Renal cortex interstitium (tissue), 11 donors: ENCODE data around the gene HAO1. TPM values are rescaled to one million over a fixed set of nuclear protein-coding genes. Genes with fewer than 3 reads are reported as not detected.

Experiments used
- DNase-seq, 11 donors: peaks; one replicate each; pipeline ENCODE4 v3.0.0-alpha.2; 2013; ENCODE audit warnings: low read depth in 9 of 11, low spot score in 4 of 11; ENCODE audit errors: extremely low read depth in 1 of 11
- polyA plus RNA-seq, 3 donors: library from polyadenylated mRNA; unstranded; fragments of 120-200 nt; gene quantifications; one replicate each; pipeline ENCODE4 v1.2.1, GENCODE V29; 2013; ENCODE audit not compliant: insufficient read length in 3 of 3

The HAO1 gene
- polyA plus RNA-seq, 3 donors = 0.07 TPM; not detected in 2

DNA sequence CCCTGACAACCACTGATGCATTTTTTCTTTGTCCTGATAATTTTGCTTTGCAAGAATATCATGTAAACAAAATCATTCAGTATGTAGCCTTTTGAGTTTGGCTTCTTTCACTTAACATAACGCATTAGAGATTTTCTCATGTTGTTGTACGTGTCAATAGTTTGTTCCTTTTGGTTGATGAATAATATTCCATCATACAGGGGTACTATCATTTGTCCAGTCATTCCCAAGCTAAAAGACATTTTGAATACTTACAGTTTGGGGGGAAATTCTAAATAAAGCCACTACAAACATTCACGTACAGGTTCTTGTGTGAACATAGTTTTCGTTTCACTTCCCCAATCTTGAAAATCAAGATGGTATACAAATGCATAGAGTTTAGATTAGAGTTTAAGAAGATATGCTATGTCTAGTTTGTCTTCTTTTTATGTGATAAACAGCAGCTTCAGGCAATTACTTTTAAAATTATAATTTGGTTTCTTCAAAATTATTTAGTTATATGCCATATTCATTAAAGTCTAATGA lies 5.2 kb downstream of the HAO1 start:
- DNase-seq = no peak

DNA sequence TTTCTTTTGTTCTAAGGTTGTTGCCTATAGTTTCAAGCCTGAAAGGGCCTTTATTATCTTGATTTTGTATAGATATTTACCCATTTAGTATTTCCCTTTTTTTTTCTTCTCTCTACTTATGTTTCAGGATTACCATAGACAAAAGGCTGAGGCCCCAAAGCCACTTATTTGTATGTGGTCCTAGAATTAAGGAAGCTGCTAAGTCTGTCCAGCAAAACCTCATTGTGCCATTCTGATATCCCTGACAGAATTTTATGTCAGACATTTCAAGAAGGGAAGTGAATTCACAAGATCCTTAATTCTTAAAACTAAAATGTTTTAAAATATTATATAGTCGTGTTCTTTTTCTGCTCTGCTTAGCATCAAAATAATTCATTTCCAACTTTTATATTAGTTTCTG lies 6.9 kb downstream of the HAO1 start:
- no peak for DNase-seq

DNA sequence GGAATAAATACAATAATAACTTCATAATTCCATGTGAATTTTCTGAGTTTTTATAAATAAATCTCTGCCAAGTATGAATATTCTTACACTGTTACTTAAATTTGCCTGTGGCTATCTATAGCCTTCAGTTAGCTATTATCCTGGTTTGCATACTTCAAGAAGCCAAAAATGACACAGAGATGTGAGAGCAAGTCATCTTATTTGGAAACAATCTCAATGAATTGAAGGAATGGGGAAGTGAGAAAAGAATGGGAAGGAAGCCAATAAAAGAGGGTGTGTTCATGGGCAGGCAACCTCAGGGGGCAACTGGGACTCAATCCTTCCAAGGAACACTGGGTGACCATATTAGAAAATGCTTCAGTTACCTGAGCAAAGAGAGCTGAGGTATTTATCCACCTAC lies 9.9 kb downstream of the HAO1 start:
- DNase-seq = no peak

DNA sequence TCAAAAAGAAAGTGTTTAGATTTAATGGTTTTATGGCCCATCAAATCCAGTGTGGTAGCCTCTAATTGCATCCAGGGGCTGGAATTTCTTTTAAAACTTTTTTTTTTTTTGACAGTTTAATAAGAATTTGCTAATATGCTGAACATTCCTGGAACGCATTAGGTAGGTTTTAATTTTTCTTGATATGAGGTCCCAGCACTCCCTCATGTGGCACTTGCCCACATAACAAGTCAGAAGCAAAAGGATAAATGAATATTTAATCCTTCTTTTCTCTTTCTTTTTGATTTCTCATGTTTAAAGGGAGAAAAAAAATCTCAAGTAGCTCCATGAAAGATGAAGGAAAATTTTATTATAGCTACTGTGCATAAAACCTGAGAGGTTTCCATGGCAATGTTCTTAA lies 13.5 kb downstream of the HAO1 start:
- peak in 1 of 11 donors; percentile 15 for DNase-seq

DNA sequence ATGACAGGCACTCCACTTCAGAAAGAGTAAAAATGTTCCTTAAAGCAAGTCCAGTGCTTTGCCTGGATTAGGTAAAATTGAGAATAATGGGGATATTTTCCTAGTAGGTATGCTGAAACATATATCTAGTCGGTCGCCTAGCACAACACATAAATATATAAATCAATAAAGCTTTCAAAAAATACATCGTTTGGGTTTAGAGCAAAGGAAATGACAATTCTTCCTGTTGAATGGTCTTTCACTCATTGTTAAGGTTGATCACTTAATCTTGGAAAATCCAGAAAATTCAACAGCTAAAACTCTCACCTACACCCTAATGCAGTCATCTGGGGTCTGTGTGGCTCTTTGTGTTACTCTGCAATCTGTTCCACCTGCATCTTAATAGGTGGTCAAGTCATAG lies 13.9 kb downstream of the HAO1 start:
- no peak for DNase-seq

DNA sequence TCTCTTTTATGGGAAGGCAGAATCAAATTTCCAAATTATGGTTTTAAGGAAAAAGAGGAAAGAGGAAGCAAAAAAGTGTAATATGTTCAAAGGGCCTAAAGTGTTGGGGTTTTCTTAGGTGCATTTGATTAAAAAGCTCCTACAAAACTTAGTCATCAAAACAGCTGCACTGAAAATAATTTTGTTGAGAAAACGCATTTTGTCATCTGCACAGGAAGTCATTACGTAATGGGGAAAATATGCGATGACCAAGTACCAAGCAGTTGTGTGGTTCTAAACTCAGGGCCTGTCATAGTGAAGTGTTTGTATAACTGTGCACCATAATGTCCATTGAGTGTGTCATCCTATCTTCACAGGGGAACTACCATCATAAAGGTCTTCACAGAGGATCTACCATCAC lies 15.6 kb downstream of the HAO1 start:
- DNase-seq = no peak

DNA sequence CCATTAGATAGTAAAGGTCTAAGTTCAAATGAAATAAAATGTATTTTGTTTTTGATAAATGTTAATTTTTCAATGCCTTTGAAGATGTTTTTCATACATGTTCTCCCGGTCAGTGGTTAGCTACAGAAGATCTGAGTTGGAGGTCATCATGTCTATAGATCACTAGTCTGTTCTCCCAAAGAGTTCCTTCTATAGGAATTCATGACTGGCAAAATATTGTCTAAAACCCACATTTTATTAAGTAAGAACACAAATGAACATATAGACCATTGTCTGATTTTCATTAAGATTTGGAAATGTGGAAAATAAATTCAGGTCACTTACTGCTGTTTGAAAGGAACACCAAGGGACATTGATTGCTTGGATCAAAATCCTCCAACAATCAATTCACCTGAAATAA lies 23.6 kb downstream of the HAO1 start:
- no peak for DNase-seq

DNA sequence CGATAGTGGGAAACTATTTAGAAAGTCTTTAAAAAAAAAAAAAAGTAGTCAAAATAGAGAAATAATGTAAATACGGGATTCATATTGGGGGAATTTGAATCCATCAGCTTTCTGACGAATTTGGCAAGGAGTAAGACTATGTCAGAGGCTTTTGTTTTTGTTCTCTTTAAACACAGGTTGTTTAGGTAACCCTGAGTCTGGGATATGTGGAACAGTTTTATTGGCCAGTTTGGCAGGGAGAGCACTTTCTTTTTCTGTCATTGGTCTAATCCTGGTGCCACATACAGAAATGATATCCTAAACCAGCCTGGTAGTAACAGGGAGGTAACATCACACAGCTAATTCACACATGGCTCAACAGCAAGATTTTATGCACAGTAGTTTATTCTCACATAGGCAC lies 27.7 kb downstream of the HAO1 start:
- DNase-seq = no peak

DNA sequence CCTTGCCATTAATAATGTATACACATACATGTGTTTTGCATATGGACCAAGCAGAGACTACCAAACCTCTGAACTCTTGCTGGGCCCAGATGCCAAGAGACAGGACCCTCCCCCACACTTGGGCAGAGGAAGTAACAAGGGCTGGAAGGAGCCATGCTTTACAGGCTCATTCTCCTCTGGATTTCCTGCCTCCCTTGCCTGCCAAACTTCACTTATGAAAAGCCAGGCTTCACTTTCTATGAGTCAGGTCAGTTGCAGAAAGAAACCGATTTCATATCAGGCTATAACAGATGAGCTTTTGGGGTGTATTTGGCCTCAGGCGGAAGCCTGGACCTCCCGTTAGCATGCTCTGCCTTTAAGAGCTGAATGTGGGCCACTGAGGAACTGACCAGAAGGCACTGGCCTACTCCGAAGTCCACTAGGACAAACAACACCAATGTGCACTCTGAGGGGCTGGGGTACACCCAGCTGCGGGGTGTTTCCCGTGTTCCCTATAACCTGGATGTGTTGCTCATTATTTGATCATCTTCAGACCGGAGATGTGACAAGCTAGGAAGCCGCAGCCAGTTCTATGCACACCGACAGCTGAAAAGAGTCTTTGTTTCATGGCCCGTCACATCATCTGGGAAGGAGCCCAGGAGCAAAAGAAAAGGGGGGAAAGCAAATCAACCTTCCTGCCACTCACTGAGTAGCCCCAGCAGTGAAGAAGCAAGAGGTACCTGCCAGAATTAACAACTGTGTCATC lies 28.5 kb downstream of the HAO1 start:
- no peak for DNase-seq

DNA sequence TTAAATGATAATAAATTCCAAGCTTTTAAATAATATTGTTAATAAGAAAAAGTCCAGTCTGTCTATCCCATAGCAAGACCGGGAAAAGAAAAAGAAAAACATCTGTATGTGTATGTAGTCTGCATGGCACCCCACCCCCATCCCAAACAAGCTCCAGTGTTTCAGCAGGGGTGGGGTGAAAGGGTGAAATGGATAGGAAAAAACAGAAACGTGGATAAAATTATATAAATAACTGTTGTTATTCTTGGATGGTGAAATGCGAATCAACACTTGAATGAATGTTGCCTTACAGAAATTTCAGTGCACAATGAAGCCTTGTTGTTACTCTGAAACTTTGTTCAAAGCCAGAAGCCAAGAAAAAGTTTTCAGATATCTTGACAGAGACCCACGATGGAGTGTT lies 31.4 kb downstream of the HAO1 start:
- peak in 1 of 11 donors; percentile 2 for DNase-seq

DNA sequence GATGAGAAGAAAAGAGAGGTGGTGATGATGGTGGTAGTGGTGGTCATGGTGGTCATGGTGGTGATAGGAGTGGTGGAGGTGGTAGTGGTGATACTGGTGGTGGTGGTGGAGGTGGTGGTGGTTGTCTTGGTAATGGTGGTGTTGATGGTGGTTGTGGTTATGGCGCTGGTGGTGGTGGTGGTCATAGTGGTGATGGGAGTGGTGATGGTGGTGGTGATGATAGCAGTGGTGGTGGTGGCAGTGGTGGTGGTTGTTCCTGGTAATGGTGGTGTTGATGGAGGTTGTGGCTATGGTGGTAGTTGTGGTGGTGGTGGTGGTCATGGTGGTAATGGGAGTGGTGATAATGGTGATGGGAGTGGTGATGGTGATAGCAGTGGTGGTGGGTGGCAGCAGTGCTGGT lies 36.8 kb downstream of the HAO1 start:
- no peak for DNase-seq

DNA sequence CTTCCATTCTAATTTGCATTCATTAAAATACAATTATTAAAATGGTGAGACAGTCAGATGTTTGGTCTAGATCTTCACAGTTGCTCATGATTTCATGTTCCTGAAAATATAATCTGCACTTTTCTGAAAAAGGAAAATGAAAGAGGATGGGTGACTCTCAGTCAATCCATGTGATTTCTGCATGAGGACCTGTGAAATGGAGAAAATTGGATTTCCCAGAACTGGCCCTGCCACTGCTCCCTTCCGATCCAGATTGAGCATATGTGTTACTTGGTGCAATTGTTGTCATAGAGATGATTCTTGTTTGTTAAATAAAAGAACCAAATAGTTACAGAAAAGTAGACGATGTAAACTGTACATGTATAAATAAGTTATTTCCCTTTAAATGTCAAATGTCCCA lies 37.4 kb downstream of the HAO1 start:
- DNase-seq = no peak

DNA sequence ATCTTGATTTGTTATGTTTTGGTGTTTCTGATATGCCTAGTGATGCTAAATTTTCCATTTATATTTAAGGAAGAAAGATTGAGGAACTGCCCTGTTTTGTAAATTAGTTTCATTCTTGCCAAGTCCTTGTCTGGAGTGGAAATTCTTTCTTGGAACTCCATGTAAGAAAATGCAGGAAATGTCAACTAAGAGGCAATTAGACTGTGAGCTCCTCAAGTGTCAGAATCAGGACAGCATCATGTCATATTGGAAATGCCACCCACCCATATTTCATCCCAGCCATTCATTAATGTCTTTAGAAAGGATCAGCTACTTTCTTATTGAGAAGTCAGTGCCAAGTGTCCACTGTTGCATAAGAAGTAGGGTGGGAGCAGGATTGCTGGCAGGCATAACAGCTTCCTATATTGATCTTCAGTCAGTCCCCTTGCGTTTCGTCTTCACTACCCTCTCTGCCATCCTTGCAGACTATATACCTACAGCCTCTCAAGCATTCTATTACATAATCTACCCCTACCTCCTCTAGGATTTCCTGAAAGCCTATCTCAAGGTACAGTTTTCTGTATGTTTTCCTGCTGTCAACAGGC lies 42.4 kb downstream of the HAO1 start:
- no peak for DNase-seq

DNA sequence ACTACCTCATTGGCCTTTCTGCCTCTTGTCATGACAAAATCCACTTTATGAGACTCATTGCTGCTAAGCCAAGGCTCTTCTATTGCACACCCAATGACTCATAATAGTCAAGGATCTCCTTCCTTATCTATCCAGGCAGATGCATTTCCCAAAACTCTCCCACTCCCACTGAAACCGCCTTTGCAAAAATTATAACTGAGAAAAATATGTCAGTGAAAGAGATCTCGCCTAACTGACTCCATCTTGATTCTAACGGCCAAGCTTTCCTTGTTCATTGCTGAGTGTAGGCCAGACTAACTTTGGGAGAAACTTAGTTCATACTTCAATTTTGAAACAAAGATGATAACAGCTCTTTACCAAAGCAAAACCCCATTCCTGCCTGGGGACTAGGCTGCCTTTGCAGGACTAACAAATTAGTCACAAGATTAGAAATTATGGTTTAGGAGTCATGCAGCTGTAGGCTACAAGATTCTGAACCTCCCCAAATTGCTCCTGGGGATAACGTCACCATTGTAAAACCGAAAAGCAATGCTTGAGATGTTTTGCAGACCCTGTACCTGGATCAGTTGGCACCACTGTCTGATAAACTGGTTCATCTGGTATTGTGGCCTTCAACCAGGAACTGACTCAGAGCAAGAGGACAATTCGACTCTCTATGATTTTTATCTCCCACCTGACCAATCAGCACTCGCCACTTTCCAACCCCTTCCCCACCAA lies 47.1 kb downstream of the HAO1 start:
- DNase-seq = no peak

DNA sequence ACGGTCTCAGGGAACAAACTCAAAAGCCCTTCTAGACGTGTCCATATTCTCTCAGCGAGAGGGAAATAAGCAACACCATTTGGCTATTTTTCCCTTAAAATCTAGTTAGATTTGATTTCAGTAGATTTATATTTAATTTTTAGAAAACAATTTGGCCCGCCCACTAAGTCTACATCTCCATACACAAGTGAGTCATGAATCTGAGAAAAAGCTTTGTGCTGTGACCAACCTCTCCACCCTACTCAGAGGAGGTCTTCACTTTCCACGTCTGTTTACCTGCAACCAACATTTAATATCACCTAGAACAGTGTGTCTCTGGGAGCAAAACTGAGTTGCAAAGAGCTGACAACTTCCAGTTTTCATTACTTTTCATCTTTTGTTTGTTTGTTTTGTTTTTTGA lies 48.6 kb downstream of the HAO1 start:
- no peak for DNase-seq

DNA sequence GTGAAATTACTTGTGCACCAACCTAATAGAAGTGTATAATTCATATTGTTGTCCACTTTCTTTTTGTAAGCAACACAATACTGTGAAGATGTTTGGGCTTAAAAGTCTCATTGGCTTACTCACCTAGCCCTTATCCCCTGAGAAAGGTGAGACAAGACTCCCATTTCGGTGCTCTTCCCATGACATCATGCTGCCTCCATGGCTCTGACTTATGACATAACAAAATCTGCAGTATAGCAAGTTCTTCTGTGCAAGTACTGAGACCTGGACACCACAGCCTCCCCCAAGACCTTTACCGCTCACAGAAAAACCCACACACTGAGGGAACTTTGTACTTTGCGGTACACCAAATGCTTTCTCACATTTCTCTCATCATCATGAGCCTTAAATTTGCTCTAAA lies 50.5 kb downstream of the HAO1 start:
- DNase-seq = no peak

DNA sequence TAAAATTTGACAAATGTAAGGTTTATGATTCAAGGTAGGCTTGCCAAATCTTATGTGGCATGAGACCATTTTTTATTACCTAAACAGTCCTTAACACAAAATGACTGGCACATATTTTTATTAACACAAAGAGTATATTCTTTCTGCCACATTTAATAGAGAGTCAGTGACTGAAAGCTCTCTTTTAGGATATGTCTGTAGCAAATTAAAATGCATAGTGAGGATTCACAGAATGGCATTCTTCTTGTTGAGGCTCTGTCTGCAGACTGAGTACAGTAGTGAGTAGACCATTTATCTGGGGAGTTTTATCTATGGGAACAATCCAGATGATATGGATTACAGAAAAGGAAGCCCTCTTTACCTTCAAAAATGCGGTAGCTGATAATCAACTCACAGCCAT lies 56.5 kb downstream of the HAO1 start:
- DNase-seq = no peak

DNA sequence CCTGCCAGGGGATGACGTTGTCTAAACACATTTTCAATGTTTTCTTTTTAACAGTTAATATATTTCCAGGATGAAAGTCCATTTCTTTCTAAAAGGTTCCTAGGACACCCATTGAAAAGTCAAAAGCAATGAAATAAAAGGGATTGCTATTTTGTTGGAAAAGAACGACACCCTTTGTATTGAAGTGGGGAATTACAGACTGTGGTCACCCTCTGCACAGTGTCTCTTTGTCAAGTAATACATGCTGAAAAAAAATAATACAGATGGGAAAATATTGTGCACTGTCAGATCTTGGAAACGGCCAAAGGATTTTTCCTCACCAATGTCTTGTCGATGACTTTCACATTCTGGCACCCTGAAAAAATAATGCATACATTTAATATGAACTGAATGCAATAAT lies 56.9 kb downstream of the HAO1 start:
- no peak for DNase-seq

DNA sequence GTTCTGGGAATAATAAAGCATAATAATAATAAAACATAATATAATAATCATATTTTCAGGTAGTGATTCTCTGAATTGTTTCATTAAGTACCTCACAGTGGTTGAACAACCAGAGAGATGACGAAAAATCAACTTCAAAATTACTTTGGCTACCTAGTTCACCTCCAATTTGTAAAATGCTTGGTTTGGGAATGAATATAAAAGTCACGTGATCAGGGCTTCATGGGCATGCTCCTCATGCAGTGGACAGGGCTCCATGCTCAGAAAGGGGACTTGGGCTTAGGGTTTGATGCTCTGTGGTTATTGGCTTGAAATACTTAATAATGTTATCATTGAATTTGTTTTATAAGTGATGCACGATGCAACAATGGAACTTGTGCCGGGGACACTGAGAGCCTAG lies 58.2 kb downstream of the HAO1 start:
- DNase-seq = no peak

DNA sequence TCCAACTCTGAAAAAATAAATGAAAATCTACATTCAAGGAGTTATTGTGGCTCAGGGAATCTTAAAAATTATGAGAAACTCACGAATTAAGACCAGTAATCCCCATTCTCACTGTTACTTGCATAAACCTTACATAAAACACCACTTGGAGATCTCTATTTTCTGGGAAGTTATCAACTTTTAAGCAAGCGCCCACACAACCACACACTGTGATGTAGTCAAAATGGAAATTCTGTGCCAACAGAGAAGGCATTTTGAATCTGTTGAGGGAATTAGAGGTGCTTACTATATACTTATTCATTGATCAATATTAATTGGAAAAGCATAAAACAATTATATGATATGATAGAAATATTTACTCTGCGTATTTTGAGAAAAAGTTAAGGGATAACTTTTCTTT lies 58.7 kb downstream of the HAO1 start:
- no peak for DNase-seq
